Stimulated activated effector memory CD8-positive, alpha-beta T cell treated with anti-CD3 and anti-CD28 coated beads, Interleukin-12 subunit alpha, Interleukin-12 subunit beta, amount 100 ng/mL, for 72 hours (primary cell): Measurements from ENCODE around the gene INPP4A.

Experiments used
- ATAC-seq: fragments of 150-1000 bp; cut with Tn5 transposase; 2 replicates; pipeline ENCODE4 v1.10.0; 2021
- DNase-seq, 2 donors: peaks; one replicate each; pipeline ENCODE4 v3.0.0; 2021 to 2022; ENCODE audit warnings: low spot score in 2 of 2
- H3K27ac Mint-ChIP-seq: one replicate; pipeline ENCODE4 v1.8.0; 2022; ENCODE audit warnings: mild to moderate bottlenecking, mixed read lengths
- H3K36me3 Mint-ChIP-seq: one replicate; pipeline ENCODE4 v1.8.0; 2022; ENCODE audit warnings: mild to moderate bottlenecking, mixed read lengths
- H3K4me1 Mint-ChIP-seq: one replicate; pipeline ENCODE4 v1.8.0; 2022; ENCODE audit warnings: mixed read lengths
- H3K4me3 Mint-ChIP-seq: one replicate; pipeline ENCODE4 v1.8.0; 2022; ENCODE audit warnings: mild to moderate bottlenecking, mixed read lengths
- H3K9me3 Mint-ChIP-seq: one replicate; pipeline ENCODE4 v1.8.0; 2022; ENCODE audit warnings: mixed read lengths

Gene INPP4A

GRCh38 chr2:98535971-98536677 lies 91.5 kb downstream of the INPP4A start:
- peaks cover 45% of the 10 kb centered on the region for H3K4me1 Mint-ChIP-seq
- DNase-seq (peak in 1 of 2 donors; percentile 18), ATAC-seq (no peak)
- H3K4me3 Mint-ChIP-seq: no peak overlapping the region
- peaks cover 75% of the 10 kb centered on the region for H3K36me3 Mint-ChIP-seq
- no peaks in the 10 kb centered on the region for H3K9me3 Mint-ChIP-seq
- H3K27ac Mint-ChIP-seq: peak overlapping the region; percentile 83

DNA sequence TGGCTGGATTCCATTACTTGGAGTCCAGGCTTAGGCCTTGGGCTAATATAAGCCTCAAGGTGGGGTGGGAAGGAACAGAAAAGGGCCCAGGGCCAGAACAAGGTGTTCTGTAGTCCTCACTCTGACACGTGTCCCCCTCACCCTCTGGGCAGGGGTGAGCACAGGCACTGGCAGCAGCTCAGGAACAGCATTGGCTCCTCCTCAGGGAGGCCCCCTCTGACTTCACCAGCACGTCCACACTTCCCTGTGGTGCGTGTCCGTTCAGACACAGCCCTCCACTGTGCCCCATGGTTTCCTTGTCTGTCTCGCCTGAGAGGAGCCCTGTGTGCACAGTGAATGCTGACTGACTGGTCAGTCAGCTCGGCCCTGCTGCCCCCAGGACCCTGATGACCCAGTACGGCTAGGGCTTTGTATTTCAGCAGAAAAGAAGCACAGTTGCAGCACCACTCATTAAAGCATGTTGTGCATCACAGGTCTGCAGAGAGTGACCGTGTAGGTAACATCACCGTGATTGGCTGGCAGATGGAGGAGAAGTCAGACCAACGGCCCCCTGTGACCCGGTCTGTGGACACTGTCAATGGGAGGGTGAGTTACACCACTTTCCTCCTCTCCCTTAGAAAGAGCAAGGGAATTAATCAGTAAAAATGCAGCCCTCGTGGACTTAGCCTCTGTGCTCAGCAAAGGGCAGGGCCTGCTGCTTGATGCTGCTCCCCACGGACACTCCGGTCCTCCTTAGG lies 92.9 kb downstream of the INPP4A start:
- Mint-ChIP-seq H3K36me3 (peaks cover 80% of the 10 kb centered on the region), H3K4me1 (peaks cover 54% of the 10 kb centered on the region), H3K4me3 (peak overlapping the region; percentile 23), H3K9me3 (no peaks in the 10 kb centered on the region), H3K27ac (peak overlapping the region; percentile 83)
- DNase-seq (peak in 1 of 2 donors; percentile 41), ATAC-seq (no peak)

GRCh38 chr2:98538280-98539041 lies 93.8 kb downstream of the INPP4A start:
- Mint-ChIP-seq H3K36me3 (peaks cover 82% of the 10 kb centered on the region), H3K27ac (peak overlapping the region; percentile 83), H3K9me3 (no peaks in the 10 kb centered on the region), H3K4me3 (peak overlapping the region; percentile 23), H3K4me1 (peaks cover 53% of the 10 kb centered on the region)
- ATAC-seq (peak; percentile 94), DNase-seq (peak in 1 of 2 donors; percentile 56)

DNA sequence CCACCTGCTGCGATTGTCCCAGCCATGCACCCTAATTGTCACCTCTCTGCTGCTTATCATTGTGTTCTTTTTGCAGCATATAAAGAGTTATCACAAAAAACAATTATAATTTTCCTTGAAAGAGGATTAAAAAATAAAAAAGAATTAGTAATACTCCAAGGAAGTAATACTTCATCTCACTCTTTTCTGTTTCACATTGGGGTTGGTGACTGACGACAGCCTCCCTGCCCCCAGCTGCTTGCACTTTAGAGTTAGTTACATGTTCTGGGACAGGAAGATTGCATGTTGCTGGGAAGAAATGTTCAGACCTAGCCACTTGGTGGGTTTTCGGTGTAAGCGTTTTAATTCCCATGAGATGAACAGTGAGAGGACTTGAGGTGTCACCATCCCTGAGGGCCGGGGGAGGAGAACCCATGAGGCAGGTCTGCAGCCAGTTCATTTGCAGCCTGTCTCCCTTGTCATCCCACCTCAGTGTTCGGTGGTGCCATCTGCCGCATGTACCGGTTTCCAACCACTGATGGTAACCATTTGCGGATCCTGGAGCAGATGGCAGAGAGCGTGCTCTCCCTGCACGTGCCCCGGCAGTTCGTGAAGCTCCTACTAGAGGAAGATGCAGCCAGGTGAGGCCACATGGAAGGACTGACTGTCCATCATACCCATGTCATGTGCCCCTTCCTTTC lies 94.5 kb downstream of the INPP4A start:
- Mint-ChIP-seq H3K4me3 (no peak overlapping the region), H3K36me3 (peaks cover 87% of the 10 kb centered on the region), H3K4me1 (peaks cover 51% of the 10 kb centered on the region), H3K27ac (peak overlapping the region; percentile 83), H3K9me3 (no peaks in the 10 kb centered on the region)
- DNase-seq: peak in 1 of 2 donors; percentile 52
- ATAC-seq: no peak

- H3K4me1 Mint-ChIP-seq: peaks cover 43% of the 10 kb centered on the region
- H3K36me3 Mint-ChIP-seq: peaks cover 90% of the 10 kb centered on the region
- H3K9me3 Mint-ChIP-seq: no peaks in the 10 kb centered on the region
- ATAC-seq: no peak
- no peak overlapping the region for H3K4me3 Mint-ChIP-seq
- DNase-seq: peak in 1 of 2 donors; percentile 26
- H3K27ac Mint-ChIP-seq: peak overlapping the region; percentile 83
Measured at GRCh38 chr2:98540536-98540935, 95.9 kb downstream of the INPP4A start.

DNA sequence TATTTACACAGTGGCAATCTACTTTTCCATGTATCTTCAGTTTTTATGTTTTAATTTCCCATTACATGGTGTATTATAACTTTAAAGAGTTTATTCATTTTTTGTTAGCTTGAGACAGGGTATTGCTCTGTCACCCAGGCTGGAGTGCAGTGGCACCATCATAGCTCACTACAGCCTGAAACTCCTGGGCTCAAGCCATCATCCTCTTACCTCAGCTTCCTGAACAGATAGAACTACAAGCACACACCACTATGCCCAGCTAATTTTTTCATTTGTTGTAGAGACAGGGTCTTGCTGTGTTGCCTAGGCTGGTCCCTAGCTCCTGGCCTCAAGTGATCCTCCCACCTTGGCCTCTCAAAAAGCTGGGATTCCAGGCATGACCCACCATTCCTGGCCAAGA lies 96.8 kb downstream of the INPP4A start:
- H3K4me1 Mint-ChIP-seq: peaks cover 47% of the 10 kb centered on the region
- peaks cover 90% of the 10 kb centered on the region for H3K36me3 Mint-ChIP-seq
- no peak for DNase-seq
- H3K27ac Mint-ChIP-seq: no peak overlapping the region
- ATAC-seq: no peak
- no peaks in the 10 kb centered on the region for H3K9me3 Mint-ChIP-seq
- no peak overlapping the region for H3K4me3 Mint-ChIP-seq

DNA sequence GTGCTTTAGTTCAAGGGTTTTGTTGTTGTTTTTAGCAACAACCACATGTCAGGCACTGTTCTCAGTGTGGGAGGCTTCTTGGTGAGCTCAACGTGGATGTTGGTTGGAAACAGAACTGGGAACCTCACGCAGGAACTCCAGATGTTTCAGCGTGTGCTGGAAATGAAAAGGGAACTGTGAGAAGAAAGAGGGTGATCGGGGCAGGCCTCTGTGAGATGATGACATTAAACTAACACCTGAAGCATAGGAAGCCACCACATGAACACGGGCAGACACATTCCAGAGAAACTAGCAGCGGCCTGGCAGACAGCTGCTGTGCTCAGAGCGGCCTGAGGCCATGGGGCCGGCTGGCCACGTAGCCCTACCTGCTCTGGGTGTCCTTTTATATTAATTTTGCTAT lies 97.2 kb downstream of the INPP4A start:
- Mint-ChIP-seq H3K4me1 (peaks cover 47% of the 10 kb centered on the region), H3K9me3 (no peaks in the 10 kb centered on the region), H3K4me3 (no peak overlapping the region), H3K36me3 (peaks cover 90% of the 10 kb centered on the region), H3K27ac (no peak overlapping the region)
- ATAC-seq (no peak), DNase-seq (peak in 1 of 2 donors; percentile 43)

- ATAC-seq: no peak
- DNase-seq: peak in 1 of 2 donors; percentile 28
- H3K36me3 Mint-ChIP-seq: peaks cover 89% of the 10 kb centered on the region
- H3K4me1 Mint-ChIP-seq: peaks cover 47% of the 10 kb centered on the region
- H3K9me3 Mint-ChIP-seq: no peaks in the 10 kb centered on the region
- no peak overlapping the region for H3K4me3 Mint-ChIP-seq
- peak overlapping the region; percentile 51 for H3K27ac Mint-ChIP-seq
Measured at GRCh38 chr2:98543214-98543613, 98.6 kb downstream of the INPP4A start.

- H3K27ac Mint-ChIP-seq: peak overlapping the region; percentile 51
- H3K4me3 Mint-ChIP-seq: no peak overlapping the region
- no peaks in the 10 kb centered on the region for H3K9me3 Mint-ChIP-seq
- ATAC-seq (no peak), DNase-seq (peak in 1 of 2 donors; percentile 30)
- H3K36me3 Mint-ChIP-seq: peaks cover 89% of the 10 kb centered on the region
- peaks cover 47% of the 10 kb centered on the region for H3K4me1 Mint-ChIP-seq
Measured at GRCh38 chr2:98543842-98544241, 99.2 kb downstream of the INPP4A start.

GRCh38 chr2:98545591-98545990 lies 100.9 kb downstream of the INPP4A start:
- H3K27ac Mint-ChIP-seq: no peak overlapping the region
- peaks cover 50% of the 10 kb centered on the region for H3K4me1 Mint-ChIP-seq

DNA sequence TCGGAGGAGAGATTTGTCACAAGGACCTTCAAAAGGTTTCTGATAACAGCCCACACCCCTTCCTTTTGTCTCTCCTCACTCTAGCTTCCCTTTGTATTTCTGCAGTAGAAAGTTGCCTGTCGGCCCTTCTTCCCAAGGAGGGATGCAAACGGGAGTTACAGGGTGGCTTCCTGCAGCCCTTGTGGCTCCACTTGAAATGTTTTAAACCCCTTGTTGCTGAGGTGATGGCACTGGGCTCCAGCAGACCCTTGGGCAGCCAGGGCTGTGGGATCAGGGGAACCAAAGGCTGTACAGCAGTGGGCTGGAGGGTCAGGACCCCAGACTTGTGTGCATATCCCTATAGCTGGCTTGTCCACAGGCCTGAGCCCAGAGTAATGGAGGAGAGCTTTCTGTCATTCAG lies 101.5 kb downstream of the INPP4A start:
- Mint-ChIP-seq H3K27ac (peak overlapping the region; percentile 0), H3K9me3 (no peaks in the 10 kb centered on the region), H3K4me1 (peaks cover 56% of the 10 kb centered on the region), H3K36me3 (peaks cover 75% of the 10 kb centered on the region), H3K4me3 (no peak overlapping the region)
- ATAC-seq (no peak), DNase-seq (peak in 1 of 2 donors; percentile 33)

More at GRCh38 chr2:98545591-98545990, 100.9 kb downstream of the INPP4A start:
- Mint-ChIP-seq H3K9me3 (no peaks in the 10 kb centered on the region), H3K4me3 (no peak overlapping the region), H3K36me3 (peaks cover 79% of the 10 kb centered on the region)
- DNase-seq (no peak), ATAC-seq (no peak)

- DNase-seq (peak in 1 of 2 donors; percentile 38), ATAC-seq (peak; percentile 17)
- H3K9me3 Mint-ChIP-seq: no peaks in the 10 kb centered on the region
- H3K4me1 Mint-ChIP-seq: peaks cover 59% of the 10 kb centered on the region
- H3K27ac Mint-ChIP-seq: peak overlapping the region; percentile 0
- peaks cover 82% of the 10 kb centered on the region for H3K36me3 Mint-ChIP-seq
- no peak overlapping the region for H3K4me3 Mint-ChIP-seq
Measured at GRCh38 chr2:98547092-98547790, 102.6 kb downstream of the INPP4A start.

GRCh38 chr2:98548920-98549818 lies 104.5 kb downstream of the INPP4A start:
- DNase-seq (no peak), ATAC-seq (no peak)
- no peaks in the 10 kb centered on the region for H3K9me3 Mint-ChIP-seq
- H3K4me1 Mint-ChIP-seq: peaks cover 63% of the 10 kb centered on the region
- H3K4me3 Mint-ChIP-seq: no peak overlapping the region
- peak overlapping the region; percentile 0 for H3K27ac Mint-ChIP-seq
- H3K36me3 Mint-ChIP-seq: peaks cover 82% of the 10 kb centered on the region
